Neural cell (in vitro differentiated cells): ENCODE measurements around the gene PANK4. TPM values are rescaled to one million over a fixed set of nuclear protein-coding genes. Genes with fewer than 3 reads are reported as not detected.

Source experiments
- H2AFZ ChIP-seq: fragments of 200-600, 300-800 bp; sonication (generic), shearing (Covaris generic); 2 replicates; pipeline ENCODE4 v1.6.0; 2014; ENCODE audit warnings: low read depth, mild to moderate bottlenecking, antibody characterized with exemption, low read length, moderate library complexity
- H3F3A ChIP-seq: fragments of 200-600 bp; shearing (Covaris generic); 2 replicates; pipeline ENCODE4 v1.6.1; 2016; ENCODE audit warnings: mild to moderate bottlenecking, moderate library complexity, mixed read lengths, antibody characterized with exemption, low read length; ENCODE audit not compliant: insufficient read depth, poor library complexity, severe bottlenecking
- H3K27ac ChIP-seq: fragments of 200-600, 300-800 bp; sonication (generic), shearing (Covaris generic); 2 replicates; pipeline ENCODE4 v1.5.1; 2014; ENCODE audit warnings: mild to moderate bottlenecking, low read length, moderate library complexity
- H3K27me3 ChIP-seq: fragments of 300-800, 200-600 bp; sonication (generic), shearing (Covaris generic); 2 replicates; pipeline ENCODE4 v1.6.0; 2014; ENCODE audit warnings: mild to moderate bottlenecking, low read depth, low read length, moderate library complexity; ENCODE audit not compliant: insufficient read depth
- H3K36me3 ChIP-seq: fragments of 300-800, 200-600 bp; sonication (generic), shearing (Covaris generic); 2 replicates; pipeline ENCODE4 v1.5.1; 2014; ENCODE audit warnings: mild to moderate bottlenecking, antibody characterized with exemption, low read length, moderate library complexity; ENCODE audit not compliant: insufficient read depth
- H3K4me2 ChIP-seq: fragments of 300-800, 200-600 bp; sonication (generic), shearing (Covaris generic); 2 replicates; pipeline ENCODE4 v1.6.0; 2014; ENCODE audit warnings: mild to moderate bottlenecking, low read length
- H3K4me3 ChIP-seq: fragments of 300-800, 200-600 bp; sonication (generic), shearing (Covaris generic); 2 replicates; pipeline ENCODE4 v1.5.1; 2014; ENCODE audit warnings: mild to moderate bottlenecking, low read length, moderate library complexity
- H3K79me2 ChIP-seq: fragments of 200-600 bp; shearing (Covaris generic); replicated peaks from 2 replicates; pipeline ENCODE4 v1.6.0; 2014; ENCODE audit warnings: mild to moderate bottlenecking, low read length, moderate library complexity; ENCODE audit not compliant: insufficient read depth
- H3K9ac ChIP-seq: fragments of 300-800, 200-600 bp; sonication (generic), shearing (Covaris generic); 2 replicates; pipeline ENCODE4 v1.6.1; 2016; ENCODE audit warnings: mild to moderate bottlenecking, low read length, mixed read lengths
- H3K9me2 ChIP-seq: fragments of 200-600 bp; shearing (Covaris generic); 2 replicates; pipeline ENCODE4 v1.6.1; 2016; ENCODE audit warnings: mild to moderate bottlenecking, low read length, mixed read lengths; ENCODE audit not compliant: insufficient read depth
- H3K9me3 ChIP-seq: fragments of 200-600, 300-800 bp; sonication (generic), shearing (Covaris generic); 2 replicates; pipeline ENCODE4 v1.6.1; 2016; ENCODE audit warnings: mild to moderate bottlenecking, mixed run types, low read length, moderate library complexity, mixed read lengths
- H4K20me1 ChIP-seq: fragments of 200-600 bp; shearing (Covaris generic); 2 replicates; pipeline ENCODE4 v1.6.1; 2016; ENCODE audit warnings: mild to moderate bottlenecking, mixed run types; ENCODE audit not compliant: insufficient read depth
- CTCF ChIP-seq: fragments of 450-650 bp; IDR thresholded peaks from 2 replicates; pipeline ENCODE4 v1.5.1; 2014; ENCODE audit warnings: antibody characterized with exemption, mild to moderate bottlenecking, moderate library complexity; ENCODE audit not compliant: poor library complexity, severe bottlenecking
- EP300 ChIP-seq: fragments of 450-650 bp; conservative IDR thresholded peaks from 2 replicates; pipeline ENCODE4 v1.6.1; 2014; ENCODE audit warnings: antibody characterized with exemption, mild to moderate bottlenecking, moderate library complexity; ENCODE audit not compliant: poor library complexity, severe bottlenecking
- EZH2 ChIP-seq: fragments of 200-600, 300-800 bp; shearing (Covaris generic), sonication (generic); IDR thresholded peaks from 2 replicates; pipeline ENCODE4 v1.6.1; 2014; ENCODE audit warnings: antibody characterized with exemption, low read length, borderline replicate concordance, mild to moderate bottlenecking; ENCODE audit not compliant: insufficient read depth, poor library complexity, severe bottlenecking
- MXI1 ChIP-seq: fragments of 450-650 bp; conservative IDR thresholded peaks from 2 replicates; pipeline ENCODE4 v1.6.1; 2014; ENCODE audit warnings: antibody characterized with exemption, mild to moderate bottlenecking; ENCODE audit not compliant: poor library complexity, severe bottlenecking
- POLR2AphosphoS5 ChIP-seq: IDR thresholded peaks from 2 replicates; pipeline ENCODE4 v1.6.1; 2012
- RAD21 ChIP-seq: fragments of 450-650 bp; conservative IDR thresholded peaks from 2 replicates; pipeline ENCODE4 v1.6.1; 2014; ENCODE audit warnings: antibody characterized with exemption, mild to moderate bottlenecking, moderate library complexity
- REST ChIP-seq: IDR thresholded peaks from 2 replicates; pipeline ENCODE4 v1.6.1; 2012; ENCODE audit warnings: borderline replicate concordance
- SMC3 ChIP-seq: fragments of 450-650 bp; conservative IDR thresholded peaks from 2 replicates; pipeline ENCODE4 v1.6.1; 2014; ENCODE audit warnings: antibody characterized with exemption, mild to moderate bottlenecking, moderate library complexity; ENCODE audit not compliant: poor library complexity
- TAF1 ChIP-seq: IDR thresholded peaks from 2 replicates; pipeline ENCODE4 v1.6.1; 2012; ENCODE audit warnings: low read depth
- polyA plus RNA-seq: library from polyadenylated mRNA; depleted of rRNA; stranded (reverse); fragments of >200 nt; gene quantifications from 2 replicates; pipeline ENCODE4 v1.2.3, GENCODE V29; 2014

PANK4 gene
- polyA plus RNA-seq, 1 donor from 2014 or later: 37.9 TPM

GRCh38 chr1:2476061-2476999, 50.1 kb downstream of the PANK4 start, which contains the start of gene PLCH2:
PLCH2 (plus strand) TSS chr1:2476289; CDS start chr1:2476589, 300 bp downstream.
- no peaks in the 10 kb centered on the region for H3K79me2 ChIP-seq
- no peak within 1 kb of the TSS for H3K4me3 ChIP-seq
- no peaks in the 10 kb centered on the region for H3K9me3 ChIP-seq
- H3K27ac ChIP-seq: no peak within 1 kb of the TSS
- no peaks in the 10 kb centered on the region for H4K20me1 ChIP-seq
- H3F3A ChIP-seq: no peaks in the 10 kb centered on the region
- no peaks in the 10 kb centered on the region for H3K9me2 ChIP-seq
- no peak within 1 kb of the TSS for H3K4me2 ChIP-seq
- no peaks in the 10 kb centered on the region for H3K36me3 ChIP-seq
- H3K27me3 ChIP-seq: no peaks in the 10 kb centered on the region
- H3K9ac ChIP-seq: no peak within 1 kb of the TSS
- H2AFZ ChIP-seq: no peak within 1 kb of the TSS
- no peak for TF ChIP-seq POLR2AphosphoS5
- TF ChIP-seq CTCF: no peak
- no peak for TF ChIP-seq TAF1
- TF ChIP-seq RAD21: no peak
- no peak for TF ChIP-seq SMC3
- TF ChIP-seq MXI1: no peak
- TF ChIP-seq EP300: no peak
- no peak for TF ChIP-seq EZH2
- no peak for TF ChIP-seq REST

GRCh38 chr1:2475571-2475970, 50.8 kb downstream of the PANK4 start:
- H3K36me3 ChIP-seq: no peaks in the 10 kb centered on the region
- H4K20me1 ChIP-seq: no peaks in the 10 kb centered on the region
- no peaks in the 10 kb centered on the region for H3K79me2 ChIP-seq
- no peaks in the 10 kb centered on the region for H3K9me2 ChIP-seq
- H3F3A ChIP-seq: no peaks in the 10 kb centered on the region
- H3K27me3 ChIP-seq: no peaks in the 10 kb centered on the region
- no peaks in the 10 kb centered on the region for H3K9me3 ChIP-seq
- no peak overlapping the region for H3K4me2 ChIP-seq
- no peak overlapping the region for H3K4me3 ChIP-seq
- no peak overlapping the region for H3K27ac ChIP-seq
- no peak for TF ChIP-seq SMC3
- no peak for TF ChIP-seq EZH2
- TF ChIP-seq EP300: no peak
- no peak for TF ChIP-seq MXI1
- no peak for TF ChIP-seq CTCF
- no peak for TF ChIP-seq POLR2AphosphoS5
- no peak for TF ChIP-seq TAF1
- TF ChIP-seq REST: no peak
- no peak for TF ChIP-seq RAD21
- H2AFZ ChIP-seq: no peak overlapping the region
- H3K9ac ChIP-seq: no peak overlapping the region
